Caco-2 (cell line): ENCODE measurements around the gene ALDH2. TPM values are rescaled to one million over a fixed set of nuclear protein-coding genes. Genes with fewer than 3 reads are reported as not detected.
"Not testable (repeated sequence)": the region's sequence is repeated elsewhere in the genome, so short reads cannot be mapped to it uniquely, and the experiment has no call there.

Source experiments
- Bru-seq: library from RNA; stranded (reverse); fragments of 400-500 nt; gene quantifications from one replicate; lab custom pipeline; 2021; lab: Mats Ljungman, UMichigan
- BruChase-seq, 2 experiments: library from RNA; stranded (reverse); fragments of 400-500 nt; gene quantifications; one replicate each; lab custom pipeline; 2021; lab: Mats Ljungman, UMichigan
- BruUV-seq: library from RNA; stranded (reverse); fragments of 400-500 nt; replicated peaks from 2 replicates; lab custom pipeline; 2021; lab: Mats Ljungman, UMichigan
- CTCF ChIA-PET: fragments of 300-600 bp; sonication (Branson Sonifier 250); formaldehyde crosslinking; loops from one replicate; lab custom pipeline; 2022; ENCODE audit warnings: antibody characterized with exemption; lab: Charles Lee
- POLR2A ChIA-PET: fragments of 300-600 bp; sonication (Branson Sonifier 250); formaldehyde crosslinking; loops from one replicate; lab custom pipeline; 2022; ENCODE audit warnings: antibody characterized with exemption; lab: Charles Lee
- DNase-seq, 2 experiments: peaks; one replicate each; pipeline versions ENCODE4 v3.0.0 to v3.0.0-alpha.2; 2020 to 2022
- H3K27me3 ChIP-seq: replicated peaks from 2 replicates; pipeline ENCODE4 v1.6.0; 2011; ENCODE audit warnings: low read length; ENCODE audit not compliant: control insufficient read depth, insufficient read depth
- H3K36me3 ChIP-seq: 2 replicates; pipeline ENCODE4 v1.5.1; 2011; ENCODE audit warnings: low read length; ENCODE audit not compliant: control insufficient read depth, insufficient read depth
- H3K4me1 ChIP-seq: fragments of 250-450 bp; sonication (Bioruptor Pico); 2 replicates; pipeline ENCODE4 v1.5.1; 2020; ENCODE audit warnings: mild to moderate bottlenecking
- H3K4me3 ChIP-seq: 2 replicates; pipeline ENCODE4 v1.5.1; 2011; ENCODE audit warnings: low read depth, mild to moderate bottlenecking, control low read depth, low read length
- H3K9me3 ChIP-seq: fragments of 250-450 bp; sonication (Bioruptor Pico); 2 replicates; pipeline ENCODE4 v1.5.1; 2020; ENCODE audit warnings: mild to moderate bottlenecking, moderate library complexity
- H3K27ac Mint-ChIP-seq: one replicate; pipeline ENCODE4 v1.8.0; 2022; ENCODE audit warnings: mixed read lengths; ENCODE audit not compliant: unreplicated experiment
- H3K27me3 Mint-ChIP-seq: one replicate; pipeline ENCODE4 v1.8.0; 2022; ENCODE audit warnings: mixed read lengths; ENCODE audit not compliant: insufficient read depth, unreplicated experiment
- H3K36me3 Mint-ChIP-seq: one replicate; pipeline ENCODE4 v1.8.0; 2022; ENCODE audit warnings: mild to moderate bottlenecking, mixed read lengths; ENCODE audit not compliant: insufficient read depth, unreplicated experiment
- H3K4me1 Mint-ChIP-seq: one replicate; pipeline ENCODE4 v1.8.0; 2022; ENCODE audit warnings: low read depth, mixed read lengths; ENCODE audit not compliant: unreplicated experiment
- H3K4me3 Mint-ChIP-seq: one replicate; pipeline ENCODE4 v1.8.0; 2022; ENCODE audit warnings: mild to moderate bottlenecking, moderate library complexity, mixed read lengths; ENCODE audit not compliant: unreplicated experiment
- H3K9me3 Mint-ChIP-seq: one replicate; pipeline ENCODE4 v1.8.0; 2022; ENCODE audit warnings: mixed read lengths; ENCODE audit not compliant: unreplicated experiment
- CTCF ChIP-seq, 2 experiments: fragments of 200-600 bp in 1 of 2; IDR thresholded peaks; 1 replicate in 1 of 2; 2 replicates in 1 of 2; pipeline versions ENCODE4 v1.5.1 to v1.8.0; 2011 to 2022; ENCODE audit warnings: antibody characterized with exemption in 1 of 2, control low read depth in 1 of 2, inconsistent platforms in 1 of 2, low read depth in 1 of 2, low read length in 1 of 2, mild to moderate bottlenecking in 1 of 2, moderate library complexity in 1 of 2; ENCODE audit not compliant: insufficient read depth in 1 of 2, severe bottlenecking in 1 of 2, unreplicated experiment in 1 of 2
- intact Hi-C: fragments of 100-400 bp; cut with micrococcal nuclease; formaldehyde crosslinking; loops from one replicate; pipeline ENCODE4 v1.10.0; 2022; ENCODE audit not compliant: unreplicated experiment
- long read RNA-seq: library from polyadenylated mRNA; stranded (forward); transcript quantifications from one replicate; pipeline ENCODE4 v2.0.0, GENCODE V29; 2022
- total RNA-seq: library from RNA; stranded (reverse); gene quantifications from 2 replicates; pipeline ENCODE4 v1.2.3, GENCODE V29; 2022

Gene ALDH2
- total RNA-seq (170 and 196 TPM in 2 replicates), Bru-seq, nascent RNA (percentile 71 among the genes with signal in this experiment), BruChase-seq, experiment 1, labeled RNA remaining after a 2-hour chase (percentile 74 among the genes with signal in this experiment), BruChase-seq, experiment 2, labeled RNA remaining after a 6-hour chase (percentile 87 among the genes with signal in this experiment)
- long read RNA-seq, full-length matches to known transcripts = 284 of 334 reads
- long read RNA-seq, partial matches to known transcripts = 22 of 334 reads
- long read RNA-seq, other reads (novel, unspliced or antisense) = 28 of 334 reads

GRCh38 chr12:111766608-111767361, at the start of gene ALDH2:
ALDH2 (plus strand) TSS chr12:111766933; CDS start chr12:111766983, 50 bp downstream.
- Histone ChIP-seq H3K4me3 (peak within 1 kb of the TSS; percentile 67), H3K27me3 (no peaks in the 10 kb centered on the region), H3K4me1 (peaks cover 17% of the 10 kb centered on the region), H3K9me3 (no peaks in the 10 kb centered on the region), H3K36me3 (no peaks in the 10 kb centered on the region)
- no TSS peak for BruUV-seq
- CTCF ChIA-PET = interaction anchor here (0.7 to 1.2 kb wide), 3 partner anchors 9 to 49 kb away, joined by 3 to 11 read pairs (median 6); no protein-coding TSS in a partner anchor
- no peaks in the 10 kb centered on the region for H3K27me3 Mint-ChIP-seq
- H3K4me3 Mint-ChIP-seq = peak within 1 kb of the TSS; percentile 96
- no peaks in the 10 kb centered on the region for H3K9me3 Mint-ChIP-seq
- intact Hi-C loops = loop anchor here (1.0 kb wide), 2 partner anchors 9 to 47 kb away; no protein-coding TSS in a partner anchor
- DNase-seq = peak; percentile 85 to 90
- H3K27ac Mint-ChIP-seq = peak within 1 kb of the TSS; percentile 91
- POLR2A ChIA-PET = interaction anchor here (0.6 to 2.2 kb wide), 8 partner anchors 8 to 752 kb away, joined by 3 to 21 read pairs (median 4); partner anchors contain the start of gene MAPKAPK5
- H3K36me3 Mint-ChIP-seq = peaks cover 34% of the 10 kb centered on the region
- peaks cover 14% of the 10 kb centered on the region for H3K4me1 Mint-ChIP-seq
- TF ChIP-seq CTCF (IDR thresholded peaks at IDR 0.05; ENCODE audit: insufficient read depth in 1 of 2, low read depth in 1 of 2, low read length in 1 of 2, severe bottlenecking in 1 of 2, unreplicated experiment in 1 of 2) = peak in 1 of 2 experiments; percentile 31

DNA sequence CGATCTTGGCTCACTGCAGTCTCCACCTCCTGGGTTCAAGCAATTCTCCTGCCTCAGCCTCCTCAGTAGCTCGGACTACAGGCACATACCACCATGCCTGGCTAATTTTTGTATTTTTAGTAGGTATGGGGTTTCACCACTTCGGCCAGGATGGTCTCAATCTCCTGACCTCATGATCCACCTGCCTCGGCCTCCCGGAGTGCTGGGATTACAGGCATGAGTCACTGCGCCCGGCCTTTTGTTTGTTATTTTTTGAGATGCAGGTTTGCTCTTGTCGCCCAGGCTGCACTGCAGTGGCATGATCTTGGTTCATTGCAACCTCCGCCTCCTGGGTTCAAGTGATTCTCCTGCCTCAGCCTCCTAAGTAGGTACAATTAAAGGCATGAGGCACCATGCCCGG, 47.4 kb upstream of the ALDH2 start:
- H3K27me3 ChIP-seq, H3K4me3 Mint-ChIP-seq, BruUV-seq, H3K4me3 ChIP-seq, H3K9me3 Mint-ChIP-seq, H3K4me1 Mint-ChIP-seq, H3K36me3 ChIP-seq, H3K27me3 Mint-ChIP-seq, CTCF ChIA-PET, H3K9me3 ChIP-seq, H3K4me1 ChIP-seq, DNase-seq, POLR2A ChIA-PET, H3K27ac Mint-ChIP-seq, intact Hi-C loops: not testable (repeated sequence)
- peaks cover 18% of the 10 kb centered on the region for H3K36me3 Mint-ChIP-seq

DNA sequence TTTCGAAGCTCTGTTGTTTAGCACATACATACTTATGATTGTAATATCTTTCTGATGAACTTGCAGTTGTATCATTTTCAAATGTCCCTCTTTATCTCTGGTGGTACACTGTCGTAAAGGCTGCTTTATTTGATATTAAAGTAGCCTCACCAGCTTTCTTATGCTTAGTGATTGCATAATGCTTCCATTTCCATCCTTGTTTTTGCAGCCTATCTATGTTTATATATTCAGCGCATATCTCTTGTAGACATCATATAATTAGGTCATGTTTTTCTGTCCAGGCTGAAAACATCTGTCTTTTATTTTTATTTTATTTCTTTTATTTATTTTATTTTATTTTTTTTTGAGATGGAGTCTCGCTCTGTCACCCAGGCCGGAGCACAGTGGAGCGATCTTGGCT, 46.3 kb upstream of the ALDH2 start:
- no peaks in the 10 kb centered on the region for H3K36me3 ChIP-seq
- intact Hi-C loops = no loop called here
- Mint-ChIP-seq H3K27me3 (no peaks in the 10 kb centered on the region), H3K36me3 (peaks cover 26% of the 10 kb centered on the region), H3K9me3 (no peaks in the 10 kb centered on the region), H3K27ac (no peak overlapping the region), H3K4me1 (no peaks in the 10 kb centered on the region), H3K4me3 (no peak overlapping the region)
- no TSS peak for BruUV-seq
- ChIA-PET POLR2A (no interaction called here), CTCF (no interaction called here)
- TF ChIP-seq CTCF (IDR thresholded peaks at IDR 0.05; ENCODE audit: insufficient read depth in 1 of 2, low read depth in 1 of 2, low read length in 1 of 2, severe bottlenecking in 1 of 2, unreplicated experiment in 1 of 2) = no peak
- no peak overlapping the region for H3K4me3 ChIP-seq
- DNase-seq = no peak
- H3K27me3 ChIP-seq = no peaks in the 10 kb centered on the region
- no peaks in the 10 kb centered on the region for H3K4me1 ChIP-seq
- H3K9me3 ChIP-seq = no peaks in the 10 kb centered on the region

DNA sequence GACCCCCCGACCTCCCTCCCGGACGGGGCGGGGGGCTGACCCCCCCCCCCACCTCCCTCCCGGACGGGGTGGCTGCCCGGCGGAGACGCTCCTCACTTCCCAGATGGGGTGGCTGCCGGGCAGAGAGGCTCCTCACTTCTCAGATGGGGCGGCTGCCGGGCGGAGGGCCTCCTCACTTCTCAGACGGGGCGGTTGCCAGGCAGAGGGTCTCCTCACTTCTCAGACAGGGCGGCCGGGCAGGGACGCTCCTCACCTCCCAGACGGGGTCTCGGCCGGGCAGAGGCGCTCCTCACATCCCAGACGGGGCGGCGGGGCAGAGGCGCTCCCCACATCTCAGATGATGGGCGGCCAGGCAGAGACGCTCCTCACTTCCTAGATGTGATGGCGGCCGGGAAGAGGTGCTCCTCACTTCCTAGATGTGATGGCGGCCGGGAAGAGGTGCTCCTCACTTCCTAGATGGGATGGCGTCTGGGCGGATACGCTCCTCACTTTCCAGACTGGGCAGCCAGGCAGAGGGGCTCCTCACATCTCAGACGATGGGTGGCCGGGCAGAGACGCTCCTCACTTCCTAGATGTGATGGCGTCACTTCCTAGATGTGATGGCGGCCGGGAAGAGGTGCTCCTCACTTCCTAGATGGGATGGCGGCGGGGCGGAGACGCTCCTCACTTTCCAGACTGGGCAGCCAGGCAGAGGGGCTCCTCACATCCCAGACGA, 42.9 kb upstream of the ALDH2 start:
- H3K4me3 ChIP-seq, POLR2A ChIA-PET, CTCF ChIA-PET, H3K27me3 ChIP-seq, H3K27me3 Mint-ChIP-seq, H3K4me1 Mint-ChIP-seq, intact Hi-C loops, H3K36me3 ChIP-seq, BruUV-seq, DNase-seq, H3K9me3 ChIP-seq, H3K4me3 Mint-ChIP-seq, H3K27ac Mint-ChIP-seq, H3K9me3 Mint-ChIP-seq, H3K4me1 ChIP-seq: not testable (repeated sequence)
- peaks cover 22% of the 10 kb centered on the region for H3K36me3 Mint-ChIP-seq
